GM23338 (cell line): ENCODE measurements around the gene RCSD1.

Source experiments
- CREB1 ChIP-seq: fragments of 250-450 bp; sonication (Bioruptor Pico); IDR thresholded peaks from 2 replicates; pipeline ENCODE4 v1.5.0; 2020; ENCODE audit warnings: low read depth, mild to moderate bottlenecking, moderate library complexity
- EZH2 ChIP-seq: fragments of 200-600 bp; sonication (generic); IDR thresholded peaks from one replicate; pipeline ENCODE4 v1.8.0; 2017; ENCODE audit warnings: antibody characterized with exemption, mild to moderate bottlenecking, low read depth; ENCODE audit not compliant: unreplicated experiment
- TF ChIP-seq, protein P1 (sequence below), 2 experiments: fragments of 200-600 bp in 1 of 2; sonication (generic) in 1 of 2; conservative IDR thresholded peaks; 2 replicates each; pipeline versions ENCODE4 v1.5.1 to v1.6.1; 2016 to 2017; ENCODE audit warnings: antibody characterized with exemption in 2 of 2, low read depth in 2 of 2, mild to moderate bottlenecking in 2 of 2, moderate library complexity in 1 of 2

DNA sequence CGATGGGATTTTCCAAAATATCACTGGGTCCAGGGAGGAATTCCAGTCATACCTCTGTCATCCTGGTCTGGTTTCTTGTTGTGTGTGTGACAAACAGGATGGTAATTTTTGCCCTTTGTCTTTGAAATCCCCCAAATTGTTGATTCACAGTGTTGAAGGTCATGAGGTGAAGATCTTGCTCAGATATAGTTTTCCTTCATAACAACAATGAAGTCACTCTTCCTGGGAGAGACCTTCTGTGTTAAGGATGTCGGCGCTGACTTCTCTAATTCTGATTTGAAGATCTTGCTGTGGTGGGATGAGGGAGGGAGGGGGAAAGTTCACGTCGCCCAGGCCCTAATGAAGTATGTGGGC lies 59.5 kb downstream of the RCSD1 start:
- TF ChIP-seq EZH2 (no peak), CREB1 (CRISPR knock-in tag) (no peak)
- TF ChIP-seq, protein P1, sequence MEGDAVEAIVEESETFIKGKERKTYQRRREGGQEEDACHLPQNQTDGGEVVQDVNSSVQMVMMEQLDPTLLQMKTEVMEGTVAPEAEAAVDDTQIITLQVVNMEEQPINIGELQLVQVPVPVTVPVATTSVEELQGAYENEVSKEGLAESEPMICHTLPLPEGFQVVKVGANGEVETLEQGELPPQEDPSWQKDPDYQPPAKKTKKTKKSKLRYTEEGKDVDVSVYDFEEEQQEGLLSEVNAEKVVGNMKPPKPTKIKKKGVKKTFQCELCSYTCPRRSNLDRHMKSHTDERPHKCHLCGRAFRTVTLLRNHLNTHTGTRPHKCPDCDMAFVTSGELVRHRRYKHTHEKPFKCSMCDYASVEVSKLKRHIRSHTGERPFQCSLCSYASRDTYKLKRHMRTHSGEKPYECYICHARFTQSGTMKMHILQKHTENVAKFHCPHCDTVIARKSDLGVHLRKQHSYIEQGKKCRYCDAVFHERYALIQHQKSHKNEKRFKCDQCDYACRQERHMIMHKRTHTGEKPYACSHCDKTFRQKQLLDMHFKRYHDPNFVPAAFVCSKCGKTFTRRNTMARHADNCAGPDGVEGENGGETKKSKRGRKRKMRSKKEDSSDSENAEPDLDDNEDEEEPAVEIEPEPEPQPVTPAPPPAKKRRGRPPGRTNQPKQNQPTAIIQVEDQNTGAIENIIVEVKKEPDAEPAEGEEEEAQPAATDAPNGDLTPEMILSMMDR (conservative IDR thresholded peaks at IDR 0.05; ENCODE audit: low read depth in 2 of 2), result no peak
